ENCODE results near the gene TMEM270. TPM values are rescaled to one million over a fixed set of nuclear protein-coding genes. Genes with fewer than 3 reads are reported as not detected.
"Not testable (repeated sequence)": the region's sequence is repeated elsewhere in the genome, so short reads cannot be mapped to it uniquely, and the experiment has no call there.

Gene TMEM270
- total RNA-seq, 1 experiment from 2014 or later = not detected

GRCh38 chr7:73834626-73835191 lies 26.2 kb upstream of the TMEM270 start:
- POLR2A ChIA-PET = interaction anchor here (1.7 to 2.3 kb wide), 2 partner anchors 12 to 16 kb away, joined by 7 to 8 read pairs; no protein-coding TSS in a partner anchor
- no peak for DNase-seq (ENCODE audit: unreplicated experiment)
- BruUV-seq (replicated peaks) = no TSS peak
- H3K4me3 Mint-ChIP-seq (ENCODE audit: unreplicated experiment) = no peak overlapping the region
- no peaks in the 10 kb centered on the region for H3K9me3 Mint-ChIP-seq (ENCODE audit: unreplicated experiment)
- H3K4me1 Mint-ChIP-seq (ENCODE audit: insufficient read depth, unreplicated experiment) = peaks cover 21% of the 10 kb centered on the region
- H3K27me3 Mint-ChIP-seq (ENCODE audit: insufficient read depth, unreplicated experiment) = no peaks in the 10 kb centered on the region
- TF ChIP-seq CTCF (IDR thresholded peaks at IDR 0.05; ENCODE audit: unreplicated experiment) = no peak
- CTCF ChIA-PET = interaction anchor here (0.6 to 1.8 kb wide), 3 partner anchors 44 to 222 kb away, joined by 3 to 4 read pairs (median 3); no protein-coding TSS in a partner anchor
- H3K27ac Mint-ChIP-seq (ENCODE audit: low read depth, unreplicated experiment) = no peak overlapping the region
- no peaks in the 10 kb centered on the region for H3K36me3 Mint-ChIP-seq (ENCODE audit: insufficient read depth, unreplicated experiment)
- intact Hi-C loops (cut with micrococcal nuclease) = no loop called here

DNA sequence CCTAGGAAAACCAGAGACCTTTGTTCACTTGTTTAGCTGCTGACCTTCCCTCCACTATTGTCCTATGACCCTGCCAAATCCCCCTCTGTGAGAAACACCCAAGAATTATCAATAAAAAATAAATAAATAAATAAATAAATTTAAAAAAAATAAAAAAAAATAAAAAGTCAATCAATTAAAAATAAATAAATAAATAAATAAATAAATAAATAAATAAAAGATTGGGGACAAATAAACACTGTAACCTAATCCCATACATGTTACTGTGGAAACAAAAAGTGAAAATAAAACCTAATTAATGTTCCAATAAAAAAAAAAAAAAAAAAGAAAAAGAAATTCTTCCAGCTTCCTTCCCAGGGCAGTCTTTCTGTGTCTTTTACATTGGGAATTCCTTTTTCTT lies 23.8 kb upstream of the TMEM270 start:
- CTCF ChIA-PET = interaction anchor here (1.4 kb wide), 1 partner anchor 8 kb away, joined by 5 read pairs; no protein-coding TSS in a partner anchor
- POLR2A ChIA-PET = interaction anchor here (0.6 to 3.5 kb wide), 4 partner anchors 10 to 361 kb away, joined by 3 to 24 read pairs (median 4); no protein-coding TSS in a partner anchor

GRCh38 chr7:73838642-73839041 lies 22.3 kb upstream of the TMEM270 start:
- Mint-ChIP-seq H3K4me3 (ENCODE audit: unreplicated experiment) (no peak overlapping the region), H3K27ac (ENCODE audit: low read depth, unreplicated experiment) (peak overlapping the region; percentile 52), H3K36me3 (ENCODE audit: insufficient read depth, unreplicated experiment) (no peaks in the 10 kb centered on the region), H3K27me3 (ENCODE audit: insufficient read depth, unreplicated experiment) (no peaks in the 10 kb centered on the region), H3K9me3 (ENCODE audit: unreplicated experiment) (no peaks in the 10 kb centered on the region), H3K4me1 (ENCODE audit: insufficient read depth, unreplicated experiment) (peaks cover 12% of the 10 kb centered on the region)
- TF ChIP-seq CTCF (IDR thresholded peaks at IDR 0.05; ENCODE audit: unreplicated experiment) = no peak
- POLR2A ChIA-PET = interaction anchor here (1.1 to 3.5 kb wide), 4 partner anchors 11 to 100 kb away, joined by 3 to 24 read pairs (median 9); partner anchors contain the start of gene ABHD11
- peak; percentile 86 for DNase-seq (ENCODE audit: unreplicated experiment)
- BruUV-seq (replicated peaks) = no TSS peak
- intact Hi-C loops (cut with micrococcal nuclease) = no loop called here
- CTCF ChIA-PET = interaction anchor here (1.0 to 1.1 kb wide), 2 partner anchors 17 to 27 kb away, joined by 4 to 5 read pairs; no protein-coding TSS in a partner anchor

More for the DNA sequence above, 23.8 kb upstream of the TMEM270 start:
- H3K9me3 Mint-ChIP-seq (ENCODE audit: unreplicated experiment); H3K36me3 Mint-ChIP-seq (ENCODE audit: insufficient read depth, unreplicated experiment); intact Hi-C loops (cut with micrococcal nuclease); H3K27me3 Mint-ChIP-seq (ENCODE audit: insufficient read depth, unreplicated experiment); DNase-seq (ENCODE audit: unreplicated experiment); BruUV-seq (replicated peaks); H3K27ac Mint-ChIP-seq (ENCODE audit: low read depth, unreplicated experiment); H3K4me3 Mint-ChIP-seq (ENCODE audit: unreplicated experiment): not testable (repeated sequence)
- H3K4me1 Mint-ChIP-seq (ENCODE audit: insufficient read depth, unreplicated experiment) = peaks cover 17% of the 10 kb centered on the region

GRCh38 chr7:73839290-73839689 lies 21.7 kb upstream of the TMEM270 start:
- intact Hi-C loops (cut with micrococcal nuclease) = no loop called here

More at GRCh38 chr7:73839290-73839689, 21.7 kb upstream of the TMEM270 start:
- Mint-ChIP-seq H3K9me3 (ENCODE audit: unreplicated experiment) (no peaks in the 10 kb centered on the region), H3K4me1 (ENCODE audit: insufficient read depth, unreplicated experiment) (peaks cover 10% of the 10 kb centered on the region), H3K4me3 (ENCODE audit: unreplicated experiment) (no peak overlapping the region), H3K27me3 (ENCODE audit: insufficient read depth, unreplicated experiment) (no peaks in the 10 kb centered on the region), H3K27ac (ENCODE audit: low read depth, unreplicated experiment) (peak overlapping the region; percentile 52), H3K36me3 (ENCODE audit: insufficient read depth, unreplicated experiment) (no peaks in the 10 kb centered on the region)
- POLR2A ChIA-PET = interaction anchor here (1.1 to 3.5 kb wide), 4 partner anchors 11 to 101 kb away, joined by 3 to 24 read pairs (median 9); partner anchors contain the start of gene ABHD11
- TF ChIP-seq CTCF (IDR thresholded peaks at IDR 0.05; ENCODE audit: unreplicated experiment) = no peak
- DNase-seq (ENCODE audit: unreplicated experiment) = no peak
- BruUV-seq (replicated peaks) = no TSS peak
- CTCF ChIA-PET = interaction anchor here (1.0 kb wide), 1 partner anchor 16 kb away, joined by 5 read pairs; no protein-coding TSS in a partner anchor
